GM12865 (cell line): ENCODE measurements around the gene TDRKH.
"Not testable (repeated sequence)": the region's sequence is repeated elsewhere in the genome, so short reads cannot be mapped to it uniquely, and the experiment has no call there.

ENCODE experiments used
- DNase-seq: peaks from one replicate; pipeline ENCODE4 v3.0.0; 2010; ENCODE audit warnings: low read depth
- H3K4me3 ChIP-seq: 2 replicates; pipeline ENCODE4 v1.5.1; 2011; ENCODE audit warnings: mild to moderate bottlenecking, low read depth, low read length, control low read depth
- CTCF ChIP-seq: IDR thresholded peaks from 2 replicates; pipeline ENCODE4 v1.5.1; 2011; ENCODE audit warnings: low read length, control low read depth, low read depth, inconsistent platforms; ENCODE audit not compliant: insufficient read depth; ENCODE audit errors: missing control alignments

The TDRKH gene

GRCh38 chr1:151782741-151783140 lies 7.6 kb downstream of the TDRKH start:
- H3K4me3 ChIP-seq, result no peak overlapping the region
- no peak for DNase-seq
- no peak for TF ChIP-seq CTCF

GRCh38 chr1:151782026-151782425 lies 8.3 kb downstream of the TDRKH start:
- DNase-seq, H3K4me3 ChIP-seq: not testable (repeated sequence)

- not testable (repeated sequence) for H3K4me3 ChIP-seq
Observed at GRCh38 chr1:151780736-151781135, 9.6 kb downstream of the TDRKH start.

GRCh38 chr1:151779852-151780251 lies 10.4 kb downstream of the TDRKH start:
- DNase-seq, result no peak
- no peak for TF ChIP-seq CTCF
- H3K4me3 ChIP-seq, result no peak overlapping the region

More at GRCh38 chr1:151780736-151781135, 9.6 kb downstream of the TDRKH start:
- not testable (repeated sequence) for DNase-seq

- no peak overlapping the region for H3K4me3 ChIP-seq
- no peak for TF ChIP-seq CTCF
- no peak for DNase-seq
Observed at GRCh38 chr1:151777317-151777716, 13.0 kb downstream of the TDRKH start.

- H3K4me3 ChIP-seq, result no peak overlapping the region
- no peak for TF ChIP-seq CTCF
- no peak for DNase-seq
Observed at GRCh38 chr1:151776665-151777062, 13.6 kb downstream of the TDRKH start.

- no peak overlapping the region for H3K4me3 ChIP-seq
- no peak for TF ChIP-seq CTCF
- DNase-seq, result no peak
Observed at GRCh38 chr1:151775894-151776664, 14.2 kb downstream of the TDRKH start.

GRCh38 chr1:151774256-151774922 lies 15.9 kb downstream of the TDRKH start:
- H3K4me3 ChIP-seq, result no peak overlapping the region
- DNase-seq, result no peak
- no peak for TF ChIP-seq CTCF
